ENCODE results near the gene CTNNA3. TPM values are rescaled to one million over a fixed set of nuclear protein-coding genes. Genes with fewer than 3 reads are reported as not detected.

Gene CTNNA3
- total and polyA plus RNA-seq, 2 of the 4 experiments (the other 2 are of a cell fraction) = 0.19 to 0.90 TPM

GRCh38 chr10:66537186-66537585 is 1158.8 kb downstream of the CTNNA3 start:
- ATAC-seq (ENCODE audit: low read depth) (no peak), DNase-seq (no peak)
- intact Hi-C loops (cut with micrococcal nuclease) (no loop called here), dilution Hi-C loops (cut with HindIII; ENCODE audit: low sequenced_read_pairs, unreplicated experiment) (no loop called here), in situ Hi-C loops (cut with MboI; ENCODE audit: low sequenced_read_pairs) (no loop called here)
- Histone ChIP-seq H4K20me1 (ENCODE audit: insufficient read depth, low read length) (no peaks in the 10 kb centered on the region), H2BK5ac (ENCODE audit: low read depth, low read length, poor library complexity, severe bottlenecking) (no peak overlapping the region), H3K56ac (ENCODE audit: extremely low read depth, insufficient read depth, low read length) (no peak overlapping the region), H3K36me3 (ENCODE audit: control insufficient read depth, insufficient read depth, low read length) (no peaks in the 10 kb centered on the region), H2BK120ac (ENCODE audit: low read depth, low read length) (no peak overlapping the region), H3K18ac (ENCODE audit: low read depth, low read length) (no peak overlapping the region), H2AK9ac (replicated peaks; ENCODE audit: low read depth, low read length, poor library complexity) (no peak overlapping the region), H3K27ac (ENCODE audit: insufficient read depth, low read length) (no peak overlapping the region), H3K23ac (ENCODE audit: low read depth, low read length) (no peak overlapping the region), H2AK5ac (ENCODE audit: low read depth, low read length) (no peak overlapping the region), H3K9me1 (ENCODE audit: insufficient read depth, low read length) (no peaks in the 10 kb centered on the region), H4K91ac (ENCODE audit: insufficient read depth, low read depth, low read length) (no peak overlapping the region), H3K9me3 (ENCODE audit: control insufficient read depth, insufficient read depth, low read length) (no peaks in the 10 kb centered on the region), H3K4me3 (ENCODE audit: insufficient read depth, low read depth, low read length) (no peak overlapping the region), H3K9ac (ENCODE audit: low read depth, low read length) (no peak overlapping the region), H3K14ac (replicated peaks; ENCODE audit: low read depth, low read length) (no peak overlapping the region), H3K4me1 (ENCODE audit: control insufficient read depth, insufficient read depth, low read length) (no peaks in the 10 kb centered on the region), H2AFZ (replicated peaks; ENCODE audit: low read length, poor library complexity) (no peak overlapping the region), H3K79me1 (ENCODE audit: low read depth in 1 of 2, low read length in 2 of 2) (no peaks in the 10 kb centered on the region), H4K5ac (ENCODE audit: low read depth, low read length) (no peak overlapping the region), H4K8ac (ENCODE audit: low read depth in 2 of 2, low read length in 2 of 2) (no peak overlapping the region), H3K4ac (ENCODE audit: low read depth, low read length) (no peak overlapping the region), H2BK20ac (ENCODE audit: low read depth, low read length) (no peak overlapping the region), H3K27me3 (ENCODE audit: control insufficient read depth, insufficient read depth, low read length) (no peaks in the 10 kb centered on the region), H2BK15ac (ENCODE audit: low read depth, low read length) (no peak overlapping the region), H3K4me2 (ENCODE audit: low read depth, low read length) (no peak overlapping the region)
- BruUV-seq (replicated peaks) = no TSS peak
- ChIA-PET POLR2A (ENCODE audit: unreplicated experiment) (no interaction called here), CTCF (interaction anchor here (0.6 kb wide), 1 partner anchor 14 kb away, joined by 3 read pairs; no protein-coding TSS in a partner anchor)
- TF ChIP-seq CEBPB (IDR thresholded peaks at IDR 0.05; ENCODE audit: low read depth, low read length) (no peak), CHD1 (IDR thresholded peaks at IDR 0.05; ENCODE audit: low read depth, low read length) (no peak), MAFK (IDR thresholded peaks at IDR 0.05; ENCODE audit: low read depth, low read length) (no peak), CTCF (conservative IDR thresholded peaks at IDR 0.05; ENCODE audit: low read depth, low read length) (no peak), BHLHE40 (IDR thresholded peaks at IDR 0.05; ENCODE audit: low read depth, low read length) (no peak), RAD21 (IDR thresholded peaks at IDR 0.05; ENCODE audit: low read length) (no peak), NFE2L2 (IDR thresholded peaks at IDR 0.05; ENCODE audit: low read depth, low read length) (no peak), ELK1 (IDR thresholded peaks at IDR 0.05; ENCODE audit: borderline replicate concordance, low read depth, low read length) (no peak), USF2 (IDR thresholded peaks at IDR 0.05; ENCODE audit: low read depth, low read length) (no peak), MAZ (IDR thresholded peaks at IDR 0.05; ENCODE audit: borderline replicate concordance, low read depth, low read length) (no peak), MXI1 (IDR thresholded peaks at IDR 0.05; ENCODE audit: borderline replicate concordance, low read depth, low read length) (no peak)
- no CpG with 5 or more reads among the region's 1 CpG for WGBS, 2 experiments (ENCODE audit: extremely low coverage in 2 of 2, insufficient read length in 1 of 2)
